HG02973 (cell line): ENCODE data around the gene ADK.
"Not testable (repeated sequence)": the region's sequence is repeated elsewhere in the genome, so short reads cannot be mapped to it uniquely, and the experiment has no call there.

Experiments used
- ATAC-seq: cut with Tn5 transposase; IDR thresholded peaks from one replicate; pipeline ENCODE4 v1.9.1; 2021; ENCODE audit warnings: moderate library complexity; ENCODE audit not compliant: unreplicated experiment

The ADK gene

GRCh38 chr10:74415146-74415839 lies 264.3 kb downstream of the ADK start:
- no peak for ATAC-seq

- no peak for ATAC-seq
Measured at GRCh38 chr10:74417397-74417796, 266.4 kb downstream of the ADK start.

GRCh38 chr10:74418285-74418872 lies 267.4 kb downstream of the ADK start:
- no peak for ATAC-seq

- no peak for ATAC-seq
Measured at GRCh38 chr10:74419491-74419951, 268.5 kb downstream of the ADK start.

- ATAC-seq, result no peak
Measured at GRCh38 chr10:74419958-74420375, 268.9 kb downstream of the ADK start.

GRCh38 chr10:74424565-74424964 lies 273.5 kb downstream of the ADK start:
- no peak for ATAC-seq

- ATAC-seq, result no peak
Measured at GRCh38 chr10:74425456-74426001, 274.5 kb downstream of the ADK start.

- ATAC-seq, result no peak
Measured at GRCh38 chr10:74431816-74432215, 280.8 kb downstream of the ADK start.

- no peak for ATAC-seq
Measured at GRCh38 chr10:74432841-74433594, 282.0 kb downstream of the ADK start.

GRCh38 chr10:74433595-74433956 lies 282.6 kb downstream of the ADK start:
- no peak for ATAC-seq

GRCh38 chr10:74433993-74434392 lies 283.0 kb downstream of the ADK start:
- no peak for ATAC-seq

- ATAC-seq, result no peak
Measured at GRCh38 chr10:74434547-74434946, 283.5 kb downstream of the ADK start.

GRCh38 chr10:74436523-74437170 lies 285.6 kb downstream of the ADK start:
- ATAC-seq, result no peak

- no peak for ATAC-seq
Measured at GRCh38 chr10:74437822-74438221, 286.8 kb downstream of the ADK start.

- ATAC-seq, result no peak
Measured at GRCh38 chr10:74439213-74439612, 288.2 kb downstream of the ADK start.

- no peak for ATAC-seq
Measured at GRCh38 chr10:74445493-74445892, 294.5 kb downstream of the ADK start.

GRCh38 chr10:74450602-74451001 lies 299.6 kb downstream of the ADK start:
- no peak for ATAC-seq

- ATAC-seq, result no peak
Measured at GRCh38 chr10:74451127-74451829, 300.3 kb downstream of the ADK start.

- ATAC-seq, result no peak
Measured at GRCh38 chr10:74453169-74453568, 302.1 kb downstream of the ADK start.

GRCh38 chr10:74457478-74457877 lies 306.5 kb downstream of the ADK start:
- not testable (repeated sequence) for ATAC-seq

GRCh38 chr10:74460812-74461211 lies 309.8 kb downstream of the ADK start:
- no peak for ATAC-seq
